Trophoblast cell (in vitro differentiated cells and primary cell): ENCODE results near the gene CELF4.
"Not testable (repeated sequence)": the region's sequence is repeated elsewhere in the genome, so short reads cannot be mapped to it uniquely, and the experiment has no call there.

Source experiments
- DNase-seq, 2 donors: peaks; one replicate each; pipeline ENCODE4 v3.0.0-alpha.2; 2016
- H2AFZ ChIP-seq: 2 replicates; pipeline ENCODE4 v1.6.1; 2013; ENCODE audit warnings: low read length, moderate library complexity, mild to moderate bottlenecking; ENCODE audit not compliant: insufficient read depth, poor library complexity
- H2AK5ac ChIP-seq: 2 replicates; pipeline ENCODE4 v1.6.1; 2013; ENCODE audit warnings: mild to moderate bottlenecking, low read length
- H2BK120ac ChIP-seq: 2 replicates; pipeline ENCODE4 v1.6.1; 2013; ENCODE audit warnings: low read length, mild to moderate bottlenecking, moderate library complexity; ENCODE audit not compliant: insufficient read depth, poor library complexity
- H2BK12ac ChIP-seq: 2 replicates; pipeline ENCODE4 v1.6.1; 2013; ENCODE audit warnings: mild to moderate bottlenecking, low read length, moderate library complexity
- H2BK5ac ChIP-seq: 2 replicates; pipeline ENCODE4 v1.6.1; 2013; ENCODE audit warnings: low read length, low read depth, moderate library complexity, mild to moderate bottlenecking; ENCODE audit not compliant: poor library complexity
- H3K14ac ChIP-seq: 2 replicates; pipeline ENCODE4 v1.6.1; 2013; ENCODE audit warnings: mild to moderate bottlenecking, low read length
- H3K18ac ChIP-seq: 2 replicates; pipeline ENCODE4 v1.6.1; 2013; ENCODE audit warnings: mild to moderate bottlenecking, low read length
- H3K23ac ChIP-seq: 2 replicates; pipeline ENCODE4 v1.6.1; 2013; ENCODE audit warnings: low read length
- H3K27ac ChIP-seq: 2 replicates; pipeline ENCODE4 v1.5.1; 2013; ENCODE audit warnings: low read depth, mild to moderate bottlenecking, inconsistent platforms, low read length, moderate library complexity
- H3K27me3 ChIP-seq: 2 replicates; pipeline ENCODE4 v1.6.1; 2013; ENCODE audit warnings: inconsistent platforms, mild to moderate bottlenecking, low read length, moderate library complexity; ENCODE audit not compliant: insufficient read depth
- H3K36me3 ChIP-seq, 2 experiments: 1 replicate in 1 of 2; 2 replicates in 1 of 2; pipeline ENCODE4 v1.6.1; 2013; ENCODE audit warnings: low read length in 2 of 2, mild to moderate bottlenecking in 2 of 2, moderate library complexity in 1 of 2; ENCODE audit not compliant: insufficient read depth in 2 of 2, control insufficient read depth in 1 of 2
- H3K4ac ChIP-seq: 2 replicates; pipeline ENCODE4 v1.6.1; 2013; ENCODE audit warnings: low read depth, mild to moderate bottlenecking, low read length, moderate library complexity
- H3K4me1 ChIP-seq, 2 experiments: 1 replicate in 1 of 2; 2 replicates in 1 of 2; pipeline ENCODE4 v1.6.1; 2013; ENCODE audit warnings: low read length in 2 of 2, mild to moderate bottlenecking in 2 of 2, moderate library complexity in 1 of 2; ENCODE audit not compliant: insufficient read depth in 2 of 2, control insufficient read depth in 1 of 2
- H3K4me2 ChIP-seq: 2 replicates; pipeline ENCODE4 v1.6.1; 2013; ENCODE audit warnings: inconsistent platforms, mild to moderate bottlenecking, low read length, moderate library complexity
- H3K4me3 ChIP-seq: 2 replicates; pipeline ENCODE4 v1.5.1; 2013; ENCODE audit warnings: mild to moderate bottlenecking, low read depth, low read length, inconsistent platforms
- H3K79me1 ChIP-seq: one replicate; pipeline ENCODE4 v1.6.1; 2013; ENCODE audit warnings: low read length
- H3K79me2 ChIP-seq: 2 replicates; pipeline ENCODE4 v1.6.1; 2013; ENCODE audit warnings: low read length, mild to moderate bottlenecking; ENCODE audit not compliant: control insufficient read depth, insufficient read depth, poor library complexity
- H3K9ac ChIP-seq: 2 replicates; pipeline ENCODE4 v1.6.1; 2013; ENCODE audit warnings: mild to moderate bottlenecking, low read length
- H3K9me3 ChIP-seq: 2 replicates; pipeline ENCODE4 v1.6.1; 2013; ENCODE audit warnings: low read depth, mild to moderate bottlenecking, control low read depth, inconsistent platforms, low read length; ENCODE audit not compliant: insufficient read depth
- H4K12ac ChIP-seq: 2 replicates; pipeline ENCODE4 v1.6.1; 2013; ENCODE audit warnings: low read depth, mild to moderate bottlenecking, low read length, moderate library complexity
- H4K8ac ChIP-seq: 2 replicates; pipeline ENCODE4 v1.6.1; 2013; ENCODE audit warnings: low read depth, mild to moderate bottlenecking, low read length, moderate library complexity
- H4K91ac ChIP-seq: one replicate; pipeline ENCODE4 v1.6.1; 2013; ENCODE audit warnings: low read depth, mild to moderate bottlenecking, low read length, moderate library complexity
- WGBS: extraction: QIAGEN DNeasy Blood & Tissue Kit; methylation state at CpG from one replicate; pipeline ENCODE4 v1.1.7; 2013; ENCODE audit warnings: missing lambda C conversion rate; ENCODE audit not compliant: insufficient read length, insufficient coverage; ENCODE audit errors: extremely low coverage; 5-methylcytosine and 5-hydroxymethylcytosine counted together

Gene CELF4

GRCh38 chr18:37465958-37466357, 99.6 kb downstream of the CELF4 start:
- Histone ChIP-seq H2BK5ac (no peak overlapping the region), H3K36me3 (no peaks in the 10 kb centered on the region), H3K4me2 (no peak overlapping the region), H3K4ac (no peak overlapping the region), H3K79me1 (peaks cover 2% of the 10 kb centered on the region), H3K4me1 (peaks cover 3 to 14% of the 10 kb centered on the region in 2 experiments), H2AFZ (no peak overlapping the region), H2BK120ac (no peak overlapping the region), H3K9ac (no peak overlapping the region), H3K9me3 (no peaks in the 10 kb centered on the region), H4K12ac (no peak overlapping the region), H2AK5ac (no peak overlapping the region), H3K23ac (no peak overlapping the region), H3K18ac (no peak overlapping the region), H3K14ac (no peak overlapping the region), H2BK12ac (no peak overlapping the region), H3K4me3 (no peak overlapping the region), H3K79me2 (no peaks in the 10 kb centered on the region), H3K27me3 (no peaks in the 10 kb centered on the region), H3K27ac (no peak overlapping the region), H4K91ac (no peak overlapping the region), H4K8ac (no peak overlapping the region)
- no peak for DNase-seq
- WGBS, result no CpG with 5 or more reads among the region's 8 CpGs

GRCh38 chr18:37464257-37464656, 101.3 kb downstream of the CELF4 start:
- DNase-seq, result no peak
- H2BK120ac ChIP-seq, result no peak overlapping the region
- no CpG with 5 or more reads among the region's 2 CpGs for WGBS

DNA sequence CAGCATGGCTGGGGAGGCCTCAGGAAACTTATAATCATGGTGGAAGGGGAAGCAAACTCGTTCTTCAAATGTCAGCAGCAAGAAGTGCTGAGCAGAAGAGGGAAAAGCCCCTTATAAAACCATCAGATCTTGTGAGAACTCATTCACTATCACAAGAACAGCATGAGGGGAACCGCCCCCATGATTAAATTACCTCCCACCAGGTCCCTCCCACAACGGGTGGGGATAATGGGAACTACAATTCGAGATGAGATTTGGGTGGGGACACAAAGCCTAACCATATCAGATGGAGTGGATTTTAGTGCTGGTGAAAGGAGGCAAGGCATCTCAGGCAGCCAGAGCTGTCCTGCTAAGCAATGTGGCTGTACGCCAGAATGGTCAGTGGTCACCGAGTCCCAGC, 104.3 kb downstream of the CELF4 start:
- WGBS, result no CpG with 5 or more reads among the region's 6 CpGs
- not testable (repeated sequence) for H3K4me3 ChIP-seq, H2AK5ac ChIP-seq, H3K9me3 ChIP-seq, DNase-seq, H2BK120ac ChIP-seq, H2AFZ ChIP-seq, H3K9ac ChIP-seq, H4K12ac ChIP-seq, H3K4me2 ChIP-seq, H3K4ac ChIP-seq, H4K91ac ChIP-seq, H3K36me3 ChIP-seq, H3K23ac ChIP-seq, H4K8ac ChIP-seq, H3K18ac ChIP-seq, H3K27me3 ChIP-seq, H3K79me1 ChIP-seq, H3K79me2 ChIP-seq, H2BK5ac ChIP-seq, H2BK12ac ChIP-seq, H3K27ac ChIP-seq, H3K14ac ChIP-seq
- peaks cover 3 to 14% of the 10 kb centered on the region in 2 experiments for H3K4me1 ChIP-seq

More at GRCh38 chr18:37464257-37464656, 101.3 kb downstream of the CELF4 start:
- H4K8ac ChIP-seq, result no peak overlapping the region
- peaks cover 2% of the 10 kb centered on the region for H3K79me1 ChIP-seq
- H3K4me3 ChIP-seq, result no peak overlapping the region
- H2AFZ ChIP-seq, result no peak overlapping the region
- no peaks in the 10 kb centered on the region for H3K9me3 ChIP-seq
- H4K91ac ChIP-seq, result no peak overlapping the region
- H2AK5ac ChIP-seq, result no peak overlapping the region
- no peak overlapping the region for H3K9ac ChIP-seq
- H4K12ac ChIP-seq, result no peak overlapping the region
- no peaks in the 10 kb centered on the region for H3K36me3 ChIP-seq
- no peak overlapping the region for H2BK5ac ChIP-seq
- no peaks in the 10 kb centered on the region for H3K27me3 ChIP-seq
- H3K4me2 ChIP-seq, result no peak overlapping the region
- H3K79me2 ChIP-seq, result no peaks in the 10 kb centered on the region
- H3K18ac ChIP-seq, result no peak overlapping the region
- H3K4ac ChIP-seq, result no peak overlapping the region
- H3K4me1 ChIP-seq, result peaks cover 3 to 14% of the 10 kb centered on the region in 2 experiments
- H3K23ac ChIP-seq, result no peak overlapping the region
- H3K27ac ChIP-seq, result no peak overlapping the region
- H2BK12ac ChIP-seq, result no peak overlapping the region
- H3K14ac ChIP-seq, result no peak overlapping the region

DNA sequence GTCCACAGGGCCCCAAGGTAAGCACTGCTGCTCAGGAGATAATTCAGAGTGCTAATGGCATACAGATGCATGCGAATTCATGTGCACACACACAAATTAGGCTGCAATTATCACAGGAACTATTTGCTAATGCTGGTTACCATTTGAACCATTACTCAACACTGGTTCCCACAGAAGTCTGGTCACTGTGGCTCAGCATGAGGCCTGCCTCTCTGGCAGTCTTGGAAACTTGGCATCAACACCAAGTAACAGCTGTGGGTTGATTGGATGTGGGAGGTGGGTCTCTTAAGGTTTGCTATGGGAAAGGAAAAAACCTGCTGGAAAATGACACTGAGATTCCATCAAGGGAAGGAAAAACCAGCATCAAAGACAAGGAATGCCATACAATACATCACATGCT, 105.0 kb downstream of the CELF4 start:
- DNase-seq, result no peak
- no peak overlapping the region for H3K4me3 ChIP-seq
- no peak overlapping the region for H2BK5ac ChIP-seq
- no peak overlapping the region for H4K91ac ChIP-seq
- H2BK12ac ChIP-seq, result no peak overlapping the region
- H3K9me3 ChIP-seq, result no peaks in the 10 kb centered on the region
- no peaks in the 10 kb centered on the region for H3K36me3 ChIP-seq
- no peak overlapping the region for H3K18ac ChIP-seq
- H3K27me3 ChIP-seq, result no peaks in the 10 kb centered on the region
- no peak overlapping the region for H3K27ac ChIP-seq
- H3K4me1 ChIP-seq, result peaks cover under 1 to 7% of the 10 kb centered on the region in 2 experiments
- no peak overlapping the region for H3K4ac ChIP-seq
- H3K79me2 ChIP-seq, result no peaks in the 10 kb centered on the region
- no peak overlapping the region for H2BK120ac ChIP-seq
- no peak overlapping the region for H4K8ac ChIP-seq
- H3K14ac ChIP-seq, result no peak overlapping the region
- H4K12ac ChIP-seq, result no peak overlapping the region
- no peak overlapping the region for H3K9ac ChIP-seq
- H3K4me2 ChIP-seq, result no peak overlapping the region
- peaks cover 2% of the 10 kb centered on the region for H3K79me1 ChIP-seq
- H2AK5ac ChIP-seq, result no peak overlapping the region
- no peak overlapping the region for H3K23ac ChIP-seq
- no peak overlapping the region for H2AFZ ChIP-seq
- no CpG with 5 or more reads among the region's 1 CpG for WGBS
